ENCODE results near the gene ICAM5.

The ICAM5 gene

DNA sequence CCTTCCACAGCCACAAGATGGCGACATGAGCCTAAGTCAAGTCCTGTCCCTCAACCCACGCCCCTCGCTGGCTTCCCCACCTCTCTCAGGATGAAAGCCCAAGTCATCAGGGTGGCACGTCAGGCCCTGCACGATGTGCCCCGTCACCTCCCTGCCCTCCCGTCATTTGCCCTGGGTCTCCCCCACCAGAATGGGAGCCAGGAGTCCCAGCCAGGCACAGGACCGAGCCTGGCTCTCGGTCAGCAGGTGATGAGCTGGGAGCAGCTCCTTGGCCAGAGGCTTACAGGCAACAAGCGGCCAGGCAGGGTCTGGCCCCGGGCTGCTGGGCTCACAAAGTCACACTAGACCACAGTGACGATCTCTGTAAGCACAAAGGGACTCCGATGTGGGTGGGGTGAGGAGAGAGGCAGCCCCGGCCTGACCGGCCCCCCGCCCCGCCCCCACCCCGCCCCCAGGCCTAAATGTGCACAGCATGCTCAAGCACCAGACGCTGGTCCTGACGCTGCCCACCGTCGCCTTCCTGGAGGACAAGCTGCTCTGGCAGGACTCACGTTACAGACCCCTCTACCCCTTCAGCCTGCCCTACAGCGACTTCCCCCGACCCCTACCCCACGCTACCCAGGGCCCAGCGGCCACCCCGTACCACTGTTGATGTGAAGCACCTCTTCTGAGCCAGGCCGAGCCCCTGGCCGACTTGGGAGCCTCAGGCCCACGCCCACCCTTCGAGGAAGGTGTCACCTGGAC, 30.4 kb upstream of the ICAM5 start:
- DNase-seq (ENCODE audit: low read depth), result peak; percentile 31
- H3K4me3 ChIP-seq (ENCODE audit: control insufficient read depth, low read depth, low read length), result no peak overlapping the region
- peak; percentile 76 for TF ChIP-seq CTCF (IDR thresholded peaks at IDR 0.05; ENCODE audit: control insufficient read depth, insufficient read depth, low read depth, low read length, missing control alignments)

- H3K4me3 ChIP-seq (ENCODE audit: control insufficient read depth, low read depth, low read length), result no peak overlapping the region
- no peak for DNase-seq (ENCODE audit: low read depth)
- no peak for TF ChIP-seq CTCF (IDR thresholded peaks at IDR 0.05; ENCODE audit: control insufficient read depth, insufficient read depth, low read depth, low read length, missing control alignments)
Observed at GRCh38 chr19:10260141-10260584, 29.6 kb upstream of the ICAM5 start.

GRCh38 chr19:10262771-10263170, 27.0 kb upstream of the ICAM5 start:
- DNase-seq (ENCODE audit: low read depth), result no peak
- TF ChIP-seq CTCF (IDR thresholded peaks at IDR 0.05; ENCODE audit: control insufficient read depth, insufficient read depth, low read depth, low read length, missing control alignments), result no peak
- no peak overlapping the region for H3K4me3 ChIP-seq (ENCODE audit: control insufficient read depth, low read depth, low read length)

- TF ChIP-seq CTCF (IDR thresholded peaks at IDR 0.05; ENCODE audit: control insufficient read depth, insufficient read depth, low read depth, low read length, missing control alignments), result no peak
- no peak overlapping the region for H3K4me3 ChIP-seq (ENCODE audit: control insufficient read depth, low read depth, low read length)
- DNase-seq (ENCODE audit: low read depth), result no peak
Observed at GRCh38 chr19:10266706-10267105, 23.0 kb upstream of the ICAM5 start.

DNA sequence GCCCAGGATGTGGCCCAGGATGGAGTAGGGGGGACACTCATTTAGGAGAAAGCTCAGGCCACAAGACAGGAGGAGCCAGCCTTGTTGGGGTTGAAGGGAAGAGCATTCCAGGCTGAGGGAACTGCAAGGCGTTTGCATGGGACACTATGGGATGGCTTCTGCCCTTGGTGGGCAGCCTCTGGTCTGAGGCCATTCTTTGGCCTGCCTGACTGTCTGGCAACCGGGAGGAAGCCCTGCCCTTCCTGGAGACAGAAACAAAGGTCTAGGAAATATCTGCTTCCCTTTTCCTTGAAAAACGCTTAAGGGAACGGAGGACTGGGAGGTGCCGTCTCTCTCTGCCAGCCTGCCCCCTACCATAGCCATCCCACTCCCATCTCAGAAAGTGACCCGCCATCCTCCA, 21.7 kb upstream of the ICAM5 start:
- DNase-seq (ENCODE audit: low read depth), result no peak
- TF ChIP-seq CTCF (IDR thresholded peaks at IDR 0.05; ENCODE audit: control insufficient read depth, insufficient read depth, low read depth, low read length, missing control alignments), result no peak
- H3K4me3 ChIP-seq (ENCODE audit: control insufficient read depth, low read depth, low read length), result no peak overlapping the region

DNA sequence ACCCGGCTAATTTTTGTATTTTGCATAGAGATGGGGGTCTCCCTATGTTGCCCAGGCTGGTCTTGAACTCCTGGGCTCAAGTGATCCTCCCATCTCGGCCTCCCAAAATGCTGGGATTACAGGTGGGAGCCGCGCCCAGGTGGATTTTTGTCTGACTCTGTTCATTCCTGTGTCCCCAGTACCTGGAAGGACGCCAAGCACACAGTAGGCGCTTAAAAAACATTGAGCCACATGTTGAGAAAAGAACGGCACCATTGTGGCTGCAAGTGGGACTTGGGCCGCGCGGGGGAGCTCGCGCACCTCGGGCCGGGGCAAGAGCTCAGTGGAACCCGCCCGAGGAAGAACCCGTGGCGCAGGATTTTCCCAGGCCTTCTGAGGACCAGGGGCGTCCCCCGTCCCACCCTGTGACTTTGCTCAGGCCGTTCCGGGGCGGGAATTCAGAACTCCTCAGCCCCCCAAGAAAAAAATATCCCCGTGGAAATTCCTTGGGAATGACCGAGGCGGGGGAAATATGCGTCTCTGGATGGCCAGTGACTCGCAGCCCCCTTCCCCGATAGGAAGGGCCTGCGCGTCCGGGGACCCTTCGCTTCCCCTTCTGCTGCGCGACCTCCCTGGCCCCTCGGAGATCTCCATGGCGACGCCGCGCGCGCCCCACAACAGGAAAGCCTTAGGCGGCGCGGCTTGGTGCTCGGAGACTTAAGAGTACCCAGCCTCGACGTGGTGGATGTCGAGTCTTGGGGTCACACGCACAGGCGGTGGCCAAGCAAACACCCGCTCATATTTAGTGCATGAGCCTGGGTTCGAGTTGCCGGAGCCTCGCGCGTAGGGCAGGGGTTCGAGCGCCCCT, 20.2 kb upstream of the ICAM5 start:
- H3K4me3 ChIP-seq (ENCODE audit: control insufficient read depth, low read depth, low read length), result peak overlapping the region; percentile 28
- peak; percentile 97 for TF ChIP-seq CTCF (IDR thresholded peaks at IDR 0.05; ENCODE audit: control insufficient read depth, insufficient read depth, low read depth, low read length, missing control alignments)
- DNase-seq (ENCODE audit: low read depth), result no peak
